ENCODE results near the gene CLEC4D.
"Not testable (repeated sequence)": the region's sequence is repeated elsewhere in the genome, so short reads cannot be mapped to it uniquely, and the experiment has no call there.

Gene CLEC4D

GRCh38 chr12:8513256-8513655, at the start of gene CLEC4D:
Gene CLEC4D (plus strand): TSS chr12:8513503. CDS start chr12:8513733, 230 bp downstream.
- no peak for FAIRE-seq
- no peak for DNase-seq (ENCODE audit: low spot score)

GRCh38 chr12:8465301-8465996, 47.9 kb upstream of the CLEC4D start:
- DNase-seq (ENCODE audit: low spot score) = no peak

GRCh38 chr12:8466241-8466640, 47.1 kb upstream of the CLEC4D start:
- DNase-seq (ENCODE audit: low spot score) (no peak), FAIRE-seq (peak; percentile 68)

More at GRCh38 chr12:8465301-8465996, 47.9 kb upstream of the CLEC4D start:
- no peak for FAIRE-seq

- FAIRE-seq (no peak), DNase-seq (ENCODE audit: low spot score) (no peak)
These were observed 42.2 kb upstream of the CLEC4D start for GRCh38 chr12:8471090-8471489.

GRCh38 chr12:8475508-8476203, 37.6 kb upstream of the CLEC4D start:
- no peak for FAIRE-seq
- DNase-seq (ENCODE audit: low spot score) = no peak

GRCh38 chr12:8482571-8483061, 30.7 kb upstream of the CLEC4D start:
- no peak for DNase-seq (ENCODE audit: low spot score)

GRCh38 chr12:8483079-8483478, 30.2 kb upstream of the CLEC4D start:
- DNase-seq (ENCODE audit: low spot score) = no peak
- peak; percentile 23 for FAIRE-seq

More at GRCh38 chr12:8482571-8483061, 30.7 kb upstream of the CLEC4D start:
- no peak for FAIRE-seq

- no peak for DNase-seq (ENCODE audit: low spot score)
- FAIRE-seq = no peak
These were observed 21.4 kb upstream of the CLEC4D start for GRCh38 chr12:8491646-8492530.

- FAIRE-seq (no peak), DNase-seq (ENCODE audit: low spot score) (no peak)
These were observed 20.2 kb upstream of the CLEC4D start for GRCh38 chr12:8493084-8493483.

GRCh38 chr12:8495671-8496070, 17.6 kb upstream of the CLEC4D start:
- not testable (repeated sequence) for DNase-seq (ENCODE audit: low spot score)
- FAIRE-seq = peak; percentile 59

- DNase-seq (ENCODE audit: low spot score) = not testable (repeated sequence)
- FAIRE-seq = peak; percentile 46
These were observed 17.2 kb upstream of the CLEC4D start for GRCh38 chr12:8496074-8496473.

GRCh38 chr12:8499616-8500015, 13.7 kb upstream of the CLEC4D start:
- FAIRE-seq = no peak

GRCh38 chr12:8501720-8502119, 11.6 kb upstream of the CLEC4D start:
- DNase-seq (ENCODE audit: low spot score) (no peak), FAIRE-seq (no peak)

More at GRCh38 chr12:8499616-8500015, 13.7 kb upstream of the CLEC4D start:
- DNase-seq (ENCODE audit: low spot score) = no peak

- FAIRE-seq (no peak), DNase-seq (ENCODE audit: low spot score) (no peak)
These were observed 9.0 kb upstream of the CLEC4D start for GRCh38 chr12:8504351-8504750.

GRCh38 chr12:8507596-8507995, 5.7 kb upstream of the CLEC4D start:
- no peak for FAIRE-seq

GRCh38 chr12:8508223-8508622, 5.1 kb upstream of the CLEC4D start:
- DNase-seq (ENCODE audit: low spot score) (no peak), FAIRE-seq (peak; percentile 66)

More at GRCh38 chr12:8507596-8507995, 5.7 kb upstream of the CLEC4D start:
- no peak for DNase-seq (ENCODE audit: low spot score)

GRCh38 chr12:8508910-8509841, 4.1 kb upstream of the CLEC4D start:
- DNase-seq (ENCODE audit: low spot score) = no peak
- FAIRE-seq = no peak

GRCh38 chr12:8517971-8518370, 4.7 kb downstream of the CLEC4D start:
- DNase-seq (ENCODE audit: low spot score) (no peak), FAIRE-seq (no peak)

- DNase-seq (ENCODE audit: low spot score) (no peak), FAIRE-seq (peak; percentile 80)
These were observed 5.9 kb downstream of the CLEC4D start for GRCh38 chr12:8519171-8519570.

Data from urothelium cell line (cell line).